Caki2 (cell line): ENCODE data around the gene KIF12. TPM values are rescaled to one million over a fixed set of nuclear protein-coding genes. Genes with fewer than 3 reads are reported as not detected.

Experiments
- DNase-seq: peaks from one replicate; pipeline ENCODE4 v3.0.0-alpha.2; 2015; ENCODE audit warnings: low read depth
- in situ Hi-C: cut with HindIII; loops from 2 replicates; pipeline ENCODE4 v1.10.0; 2016; ENCODE audit warnings: low sequenced_read_pairs, low pct_unique_long_range_greater_than_20kb, mixed read lengths
- total RNA-seq: library from RNA; depleted of rRNA; stranded (reverse); fragments of >200 nt; shearing (Covaris generic); gene quantifications from 2 replicates; pipeline ENCODE4 v1.2.3, GENCODE V29; 2014; ENCODE audit warnings: low replicate concordance

KIF12 gene
- total RNA-seq, 1 experiment from 2014 or later = 19.3 TPM

GRCh38 chr9:114112325-114112724 is 13.2 kb upstream of the KIF12 start:
- in situ Hi-C loops = no loop called here
- DNase-seq = no peak

- in situ Hi-C loops = no loop called here
Measured at GRCh38 chr9:114110180-114110579, 11.1 kb upstream of the KIF12 start.

GRCh38 chr9:114109124-114109523 is 10.0 kb upstream of the KIF12 start:
- in situ Hi-C loops = loop anchor here (5.0 kb wide), 1 partner anchor 93 kb away; no protein-coding TSS in a partner anchor
- DNase-seq = no peak

More at GRCh38 chr9:114110180-114110579, 11.1 kb upstream of the KIF12 start:
- peak; percentile 27 for DNase-seq

GRCh38 chr9:114108016-114108833 is 9.1 kb upstream of the KIF12 start:
- DNase-seq = peak; percentile 43
- in situ Hi-C loops = loop anchor here (5.0 kb wide), 1 partner anchor 94 kb away; no protein-coding TSS in a partner anchor

GRCh38 chr9:114107286-114108001 is 8.4 kb upstream of the KIF12 start:
- no peak for DNase-seq
- in situ Hi-C loops = loop anchor here (5.0 kb wide), 1 partner anchor 95 kb away; no protein-coding TSS in a partner anchor

- no peak for DNase-seq
- in situ Hi-C loops = loop anchor here (5.0 kb wide), 1 partner anchor 97 kb away; no protein-coding TSS in a partner anchor
Measured at GRCh38 chr9:114105236-114105635, 6.1 kb upstream of the KIF12 start.

- DNase-seq = no peak
- in situ Hi-C loops = no loop called here
Measured at GRCh38 chr9:114102484-114102883, 3.4 kb upstream of the KIF12 start.

GRCh38 chr9:114100536-114100935 is 1.4 kb upstream of the KIF12 start:
- DNase-seq = peak; percentile 54
- in situ Hi-C loops = no loop called here

GRCh38 chr9:114099669-114100270 is 678 bp upstream of the KIF12 start:
- DNase-seq = no peak
- in situ Hi-C loops = no loop called here

- peak; percentile 57 for DNase-seq
- in situ Hi-C loops = no loop called here
Measured at GRCh38 chr9:114098021-114098935, 814 bp downstream of the KIF12 start.

- in situ Hi-C loops = no loop called here
Measured at GRCh38 chr9:114097613-114098020, 1.5 kb downstream of the KIF12 start.

GRCh38 chr9:114096866-114097612 is 2.1 kb downstream of the KIF12 start:
- no peak for DNase-seq
- in situ Hi-C loops = no loop called here

More at GRCh38 chr9:114097613-114098020, 1.5 kb downstream of the KIF12 start:
- no peak for DNase-seq

- in situ Hi-C loops = no loop called here
- DNase-seq = no peak
Measured at GRCh38 chr9:114096041-114096511, 3.0 kb downstream of the KIF12 start.

- in situ Hi-C loops = no loop called here
- DNase-seq = no peak
Measured at GRCh38 chr9:114094971-114095370, 4.1 kb downstream of the KIF12 start.

- in situ Hi-C loops = no loop called here
- DNase-seq = no peak
Measured at GRCh38 chr9:114093761-114094505, 5.2 kb downstream of the KIF12 start.

- no peak for DNase-seq
- in situ Hi-C loops = no loop called here
Measured at GRCh38 chr9:114093031-114093471, 6.0 kb downstream of the KIF12 start.
